Measurements from ENCODE around the gene DLL3. TPM values are rescaled to one million over a fixed set of nuclear protein-coding genes. Genes with fewer than 3 reads are reported as not detected.

DLL3 gene
- total RNA-seq, 6 experiments from 2014 or later = not detected

DNA sequence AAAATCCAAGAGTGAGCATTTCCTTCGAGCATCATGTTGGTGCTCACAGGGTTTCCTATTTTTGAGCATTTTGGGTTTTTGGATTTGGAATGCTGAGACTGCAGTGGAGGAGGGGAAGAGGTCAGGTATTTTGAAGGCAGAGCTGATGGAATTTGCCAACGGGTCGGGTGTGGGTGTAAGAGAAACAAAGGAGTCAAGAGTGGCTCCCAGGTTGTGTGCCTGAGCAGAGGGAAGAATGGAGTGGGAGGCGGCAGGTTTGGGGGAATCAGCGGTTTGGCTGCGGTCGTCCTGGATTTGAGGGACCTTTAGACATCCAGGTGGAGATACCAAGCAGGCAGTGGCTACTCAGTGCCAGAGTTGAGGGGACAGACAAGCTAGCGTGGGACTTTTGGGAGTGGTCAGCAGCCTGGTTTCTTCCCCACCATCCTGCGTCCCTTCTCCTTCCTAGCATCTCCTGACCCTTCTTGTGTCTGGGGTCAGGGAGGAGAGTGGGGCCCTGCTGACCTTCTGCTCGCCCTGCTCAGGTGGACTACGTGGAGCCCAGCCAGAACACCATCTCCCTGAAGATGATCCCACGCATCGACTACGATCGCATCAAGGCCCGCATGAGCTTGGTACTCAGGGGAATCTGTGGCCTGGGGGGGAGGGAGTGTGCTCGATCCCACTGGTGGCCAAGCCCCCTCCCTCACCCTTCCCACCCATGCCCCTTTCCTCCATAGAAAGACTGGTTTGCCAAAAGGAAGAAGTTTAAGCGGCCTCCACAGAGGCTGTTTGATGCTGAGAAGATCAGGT is 32.6 kb upstream of the DLL3 start:
- intact Hi-C loops (cut with DNase I) = no loop called here
- TF ChIP-seq CTCF (IDR thresholded peaks at IDR 0.05) (no peak), POLR2A (IDR thresholded peaks at IDR 0.05) (no peak)
- Histone ChIP-seq H3K27me3 (no peaks in the 10 kb centered on the region), H3K9me3 (no peaks in the 10 kb centered on the region), H3K27ac (no peak overlapping the region), H3K4me1 (no peaks in the 10 kb centered on the region), H3K4me3 (no peak overlapping the region), H3K36me3 (peaks cover 0 to 76% (median 34%) of the 10 kb centered on the region in 4 donors)
- 86% methylated on average over 7 of the region's 18 CpGs for WGBS (ENCODE audit: insufficient coverage, low coverage, low lambda C conversion rate, missing lambda C conversion rate)
- no peak for ATAC-seq
- no peak for DNase-seq

- intact Hi-C loops (cut with DNase I) = no loop called here
- WGBS (ENCODE audit: insufficient coverage, low coverage, low lambda C conversion rate, missing lambda C conversion rate) = 95% methylated on average over 4 of the region's 7 CpGs
- H3K27ac ChIP-seq = no peak overlapping the region
- H3K4me3 ChIP-seq = no peak overlapping the region
- ATAC-seq (no peak), DNase-seq (no peak)
- no peak for TF ChIP-seq POLR2A (IDR thresholded peaks at IDR 0.05)
- TF ChIP-seq CTCF (IDR thresholded peaks at IDR 0.05) = no peak
- H3K9me3 ChIP-seq = no peaks in the 10 kb centered on the region
- no peaks in the 10 kb centered on the region for H3K27me3 ChIP-seq
- H3K36me3 ChIP-seq = peaks cover 0 to 94% (median 46%) of the 10 kb centered on the region in 4 donors
- H3K4me1 ChIP-seq = no peaks in the 10 kb centered on the region
Measured at GRCh38 chr19:39467941-39468340, 30.8 kb upstream of the DLL3 start.

GRCh38 chr19:39469036-39469435 is 29.7 kb upstream of the DLL3 start:
- Histone ChIP-seq H3K9me3 (no peaks in the 10 kb centered on the region), H3K4me1 (no peaks in the 10 kb centered on the region), H3K27ac (no peak overlapping the region), H3K27me3 (no peaks in the 10 kb centered on the region), H3K36me3 (peaks cover 0 to 97% (median 46%) of the 10 kb centered on the region in 4 donors), H3K4me3 (no peak overlapping the region)
- intact Hi-C loops (cut with DNase I) = no loop called here
- DNase-seq (no peak), ATAC-seq (no peak)
- 80% methylated on average over 2 of the region's 11 CpGs for WGBS (ENCODE audit: insufficient coverage, low coverage, low lambda C conversion rate, missing lambda C conversion rate)
- TF ChIP-seq CTCF (IDR thresholded peaks at IDR 0.05) (no peak), POLR2A (IDR thresholded peaks at IDR 0.05) (no peak)

- Histone ChIP-seq H3K36me3 (peaks cover 2 to 97% (median 45%) of the 10 kb centered on the region in 4 donors), H3K27ac (no peak overlapping the region), H3K4me1 (no peaks in the 10 kb centered on the region), H3K4me3 (no peak overlapping the region), H3K27me3 (no peaks in the 10 kb centered on the region), H3K9me3 (no peaks in the 10 kb centered on the region)
- TF ChIP-seq CTCF (IDR thresholded peaks at IDR 0.05) (no peak), POLR2A (IDR thresholded peaks at IDR 0.05) (no peak)
- intact Hi-C loops (cut with DNase I) = no loop called here
- no peak for ATAC-seq
- 100% methylated on average over 4 of the region's 6 CpGs for WGBS (ENCODE audit: insufficient coverage, low coverage, low lambda C conversion rate, missing lambda C conversion rate)
- no peak for DNase-seq
Measured at GRCh38 chr19:39469567-39469966, 29.2 kb upstream of the DLL3 start.
